Retinal pigment epithelial cell (primary cell): ENCODE data around the gene DOCK4.

Source experiments
- DNase-seq: peaks from one replicate; pipeline ENCODE4 v3.0.0-alpha.2; 2010; ENCODE audit warnings: low read depth
- H3K4me3 ChIP-seq: 2 replicates; pipeline ENCODE4 v1.5.1; 2011; ENCODE audit warnings: mild to moderate bottlenecking, low read length, control low read depth, moderate library complexity
- CTCF ChIP-seq: conservative IDR thresholded peaks from 2 replicates; pipeline ENCODE4 v1.5.1; 2011; ENCODE audit warnings: low read depth, low read length, control low read depth, inconsistent platforms

DOCK4 gene

GRCh38 chr7:112173568-112173905 is 32.7 kb downstream of the DOCK4 start:
- no peak for DNase-seq
- TF ChIP-seq CTCF = no peak
- no peak overlapping the region for H3K4me3 ChIP-seq

GRCh38 chr7:112172870-112173567 is 33.2 kb downstream of the DOCK4 start:
- DNase-seq = no peak
- no peak for TF ChIP-seq CTCF
- H3K4me3 ChIP-seq = no peak overlapping the region

- no peak for TF ChIP-seq CTCF
- DNase-seq = no peak
- no peak overlapping the region for H3K4me3 ChIP-seq
Measured at GRCh38 chr7:112171673-112172072, 34.5 kb downstream of the DOCK4 start.

- no peak overlapping the region for H3K4me3 ChIP-seq
- DNase-seq = no peak
- TF ChIP-seq CTCF = no peak
Measured at GRCh38 chr7:112168915-112169314, 37.3 kb downstream of the DOCK4 start.

- no peak for TF ChIP-seq CTCF
- no peak overlapping the region for H3K4me3 ChIP-seq
- no peak for DNase-seq
Measured at GRCh38 chr7:112167147-112167546, 39.1 kb downstream of the DOCK4 start.

GRCh38 chr7:112162784-112163506 is 43.3 kb downstream of the DOCK4 start:
- TF ChIP-seq CTCF = no peak
- H3K4me3 ChIP-seq = no peak overlapping the region
- no peak for DNase-seq

- DNase-seq = no peak
- H3K4me3 ChIP-seq = no peak overlapping the region
Measured at GRCh38 chr7:112162142-112162766, 43.9 kb downstream of the DOCK4 start.

More at GRCh38 chr7:112162142-112162766, 43.9 kb downstream of the DOCK4 start:
- TF ChIP-seq CTCF = no peak
